Astrocyte (in vitro differentiated cells and primary cell): ENCODE data around the gene ADAM33.

Experiments used
- EZH2 ChIP-seq: IDR thresholded peaks from 2 replicates; pipeline ENCODE4 v1.6.1; 2012; ENCODE audit warnings: mild to moderate bottlenecking, low read length, inconsistent platforms; ENCODE audit not compliant: insufficient read depth
- TF ChIP-seq, protein P1 (sequence below): IDR thresholded peaks from 2 replicates; pipeline ENCODE4 v1.5.1; 2011; ENCODE audit warnings: low read depth, mild to moderate bottlenecking, inconsistent platforms, low read length, moderate library complexity; ENCODE audit not compliant: insufficient read depth

DNA sequence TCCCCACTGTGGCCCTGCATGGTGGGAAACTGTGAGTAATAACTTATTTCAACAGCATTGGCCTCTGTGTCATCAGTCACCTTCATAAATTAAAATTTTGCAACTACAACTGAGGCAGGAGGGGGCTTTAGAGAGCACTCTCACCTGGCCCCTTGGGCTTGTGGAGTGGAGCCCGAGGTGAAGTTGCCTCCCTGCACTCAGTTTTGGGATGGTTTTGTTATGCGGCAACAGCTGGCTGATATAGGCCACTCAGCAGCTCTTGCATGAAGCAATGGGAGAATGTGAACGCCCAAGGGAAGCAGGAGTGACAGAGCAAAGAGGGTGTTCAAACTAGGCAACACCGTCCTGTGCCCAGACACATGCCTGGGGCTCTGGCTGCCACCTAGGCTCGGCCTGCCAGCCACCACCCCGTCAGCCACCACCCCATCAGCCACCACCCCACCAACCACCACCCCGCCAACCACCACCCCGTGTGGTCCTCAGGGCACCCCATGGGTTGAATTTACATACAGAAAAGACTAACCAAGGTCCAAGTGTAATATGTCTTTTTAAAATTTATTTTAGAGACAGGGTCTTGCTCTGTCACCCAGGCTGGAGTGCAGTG lies 14.3 kb downstream of the ADAM33 start:
- TF ChIP-seq, protein P1, sequence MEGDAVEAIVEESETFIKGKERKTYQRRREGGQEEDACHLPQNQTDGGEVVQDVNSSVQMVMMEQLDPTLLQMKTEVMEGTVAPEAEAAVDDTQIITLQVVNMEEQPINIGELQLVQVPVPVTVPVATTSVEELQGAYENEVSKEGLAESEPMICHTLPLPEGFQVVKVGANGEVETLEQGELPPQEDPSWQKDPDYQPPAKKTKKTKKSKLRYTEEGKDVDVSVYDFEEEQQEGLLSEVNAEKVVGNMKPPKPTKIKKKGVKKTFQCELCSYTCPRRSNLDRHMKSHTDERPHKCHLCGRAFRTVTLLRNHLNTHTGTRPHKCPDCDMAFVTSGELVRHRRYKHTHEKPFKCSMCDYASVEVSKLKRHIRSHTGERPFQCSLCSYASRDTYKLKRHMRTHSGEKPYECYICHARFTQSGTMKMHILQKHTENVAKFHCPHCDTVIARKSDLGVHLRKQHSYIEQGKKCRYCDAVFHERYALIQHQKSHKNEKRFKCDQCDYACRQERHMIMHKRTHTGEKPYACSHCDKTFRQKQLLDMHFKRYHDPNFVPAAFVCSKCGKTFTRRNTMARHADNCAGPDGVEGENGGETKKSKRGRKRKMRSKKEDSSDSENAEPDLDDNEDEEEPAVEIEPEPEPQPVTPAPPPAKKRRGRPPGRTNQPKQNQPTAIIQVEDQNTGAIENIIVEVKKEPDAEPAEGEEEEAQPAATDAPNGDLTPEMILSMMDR = no peak
- no peak for TF ChIP-seq EZH2
